ENCODE measurements around the gene EPHA2. TPM values are rescaled to one million over a fixed set of nuclear protein-coding genes. Genes with fewer than 3 reads are reported as not detected.
"Not testable (repeated sequence)": the region's sequence is repeated elsewhere in the genome, so short reads cannot be mapped to it uniquely, and the experiment has no call there.

EPHA2 gene
- total and polyA plus RNA-seq, 4 donors = 2.4 to 5.0 (median 4.0) TPM

GRCh38 chr1:16170283-16170673 lies 14.4 kb upstream of the EPHA2 start:
- no CpG with 5 or more reads among the region's 3 CpGs for WGBS (ENCODE audit: insufficient coverage)
- peaks cover 39% of the 10 kb centered on the region for H3K4me1 ChIP-seq (ENCODE audit: control insufficient read depth, insufficient read depth, low read length)
- no peak overlapping the region for H3K4me3 ChIP-seq (ENCODE audit: low read depth, low read length)
- H3K27ac ChIP-seq (ENCODE audit: low read depth, low read length) = no peak overlapping the region
- no peaks in the 10 kb centered on the region for H3K36me3 ChIP-seq (ENCODE audit: control insufficient read depth, insufficient read depth, low read length)
- DNase-seq (ENCODE audit: low read depth in 4 of 6, low spot score in 6 of 6) = no peak
- no peaks in the 10 kb centered on the region for H3K27me3 ChIP-seq (ENCODE audit: control insufficient read depth, insufficient read depth, low read length)
- H3K9me3 ChIP-seq (ENCODE audit: control insufficient read depth, insufficient read depth, low read length) = no peaks in the 10 kb centered on the region

DNA sequence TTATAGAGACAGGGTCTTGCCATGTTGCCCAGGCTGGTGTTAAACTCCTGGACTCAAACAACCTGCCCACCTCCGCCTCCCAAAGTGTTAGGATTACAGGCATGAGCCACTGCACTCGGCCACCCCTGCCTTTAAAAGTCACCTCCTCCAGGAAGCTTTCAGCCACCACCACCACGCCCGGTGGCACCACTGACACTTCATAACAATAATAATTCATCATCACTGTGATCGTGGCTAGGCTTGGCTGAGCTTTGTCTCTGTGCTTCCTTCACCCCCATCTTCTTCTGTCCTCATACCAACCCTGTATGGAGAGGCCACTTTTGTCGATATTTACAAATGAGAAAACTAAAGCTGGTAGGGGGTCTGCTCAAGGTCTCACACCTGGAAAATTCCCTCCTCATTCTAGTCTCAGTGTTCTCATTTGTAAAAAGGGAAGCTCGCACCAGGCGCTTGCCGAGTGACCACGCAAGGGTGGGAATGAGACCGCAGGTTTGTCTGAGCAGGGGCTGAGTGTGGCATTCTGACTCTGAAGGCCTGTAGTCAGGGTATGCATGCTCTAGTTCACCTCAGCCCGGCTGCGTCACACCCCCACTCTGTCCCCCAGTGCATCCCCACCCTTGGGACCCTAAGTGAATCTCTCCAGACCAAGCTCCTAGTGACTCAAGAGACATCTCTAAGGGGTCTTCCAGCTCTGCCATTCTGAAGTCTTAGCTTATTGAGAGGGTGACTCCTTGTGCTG lies 12.9 kb upstream of the EPHA2 start:
- peaks cover 24% of the 10 kb centered on the region for H3K4me1 ChIP-seq (ENCODE audit: control insufficient read depth, insufficient read depth, low read length)
- H3K9me3 ChIP-seq (ENCODE audit: control insufficient read depth, insufficient read depth, low read length) = no peaks in the 10 kb centered on the region
- H3K36me3 ChIP-seq (ENCODE audit: control insufficient read depth, insufficient read depth, low read length) = no peaks in the 10 kb centered on the region
- no peak overlapping the region for H3K4me3 ChIP-seq (ENCODE audit: low read depth, low read length)
- H3K27ac ChIP-seq (ENCODE audit: low read depth, low read length) = no peak overlapping the region
- 96% methylated on average over 4 of the region's 13 CpGs for WGBS (ENCODE audit: insufficient coverage)
- no peaks in the 10 kb centered on the region for H3K27me3 ChIP-seq (ENCODE audit: control insufficient read depth, insufficient read depth, low read length)
- no peak for DNase-seq (ENCODE audit: low read depth in 4 of 6, low spot score in 6 of 6)

GRCh38 chr1:16168144-16168495 lies 12.3 kb upstream of the EPHA2 start:
- not testable (repeated sequence) for H3K36me3 ChIP-seq (ENCODE audit: control insufficient read depth, insufficient read depth, low read length); H3K27me3 ChIP-seq (ENCODE audit: control insufficient read depth, insufficient read depth, low read length); DNase-seq (ENCODE audit: low read depth in 4 of 6, low spot score in 6 of 6); H3K9me3 ChIP-seq (ENCODE audit: control insufficient read depth, insufficient read depth, low read length); H3K27ac ChIP-seq (ENCODE audit: low read depth, low read length)
- Histone ChIP-seq H3K4me3 (ENCODE audit: low read depth, low read length) (peak overlapping the region; percentile 39), H3K4me1 (ENCODE audit: control insufficient read depth, insufficient read depth, low read length) (peaks cover 17% of the 10 kb centered on the region)
- WGBS (ENCODE audit: insufficient coverage) = 71% methylated on average over 6 of the region's 10 CpGs

GRCh38 chr1:16167331-16168143 lies 11.7 kb upstream of the EPHA2 start:
- H3K4me3 ChIP-seq (ENCODE audit: low read depth, low read length) = peak overlapping the region; percentile 39

GRCh38 chr1:16166117-16166516 lies 10.2 kb upstream of the EPHA2 start:
- Histone ChIP-seq H3K36me3 (ENCODE audit: control insufficient read depth, insufficient read depth, low read length) (no peaks in the 10 kb centered on the region), H3K4me1 (ENCODE audit: control insufficient read depth, insufficient read depth, low read length) (peaks cover 14% of the 10 kb centered on the region), H3K4me3 (ENCODE audit: low read depth, low read length) (no peak overlapping the region), H3K9me3 (ENCODE audit: control insufficient read depth, insufficient read depth, low read length) (no peaks in the 10 kb centered on the region), H3K27ac (ENCODE audit: low read depth, low read length) (no peak overlapping the region), H3K27me3 (ENCODE audit: control insufficient read depth, insufficient read depth, low read length) (peaks cover 3% of the 10 kb centered on the region)
- no peak for DNase-seq (ENCODE audit: low read depth in 4 of 6, low spot score in 6 of 6)
- 0% methylated on average over 1 of the region's 2 CpGs for WGBS (ENCODE audit: insufficient coverage)

More at GRCh38 chr1:16167331-16168143, 11.7 kb upstream of the EPHA2 start:
- WGBS (ENCODE audit: insufficient coverage) = under 1% methylated on average over 42 of the region's 60 CpGs
- no peak overlapping the region for H3K27ac ChIP-seq (ENCODE audit: low read depth, low read length)
- H3K36me3 ChIP-seq (ENCODE audit: control insufficient read depth, insufficient read depth, low read length) = no peaks in the 10 kb centered on the region
- H3K9me3 ChIP-seq (ENCODE audit: control insufficient read depth, insufficient read depth, low read length) = no peaks in the 10 kb centered on the region
- peak in 2 of 6 donors; percentile 86 for DNase-seq (ENCODE audit: low read depth in 4 of 6, low spot score in 6 of 6)
- peaks cover 14% of the 10 kb centered on the region for H3K4me1 ChIP-seq (ENCODE audit: control insufficient read depth, insufficient read depth, low read length)
- no peaks in the 10 kb centered on the region for H3K27me3 ChIP-seq (ENCODE audit: control insufficient read depth, insufficient read depth, low read length)

- H3K36me3 ChIP-seq (ENCODE audit: control insufficient read depth, insufficient read depth, low read length) = no peaks in the 10 kb centered on the region
- no peaks in the 10 kb centered on the region for H3K9me3 ChIP-seq (ENCODE audit: control insufficient read depth, insufficient read depth, low read length)
- H3K4me3 ChIP-seq (ENCODE audit: low read depth, low read length) = no peak overlapping the region
- WGBS (ENCODE audit: insufficient coverage) = 71% methylated on average over 5 of the region's 7 CpGs
- no peak for DNase-seq (ENCODE audit: low read depth in 4 of 6, low spot score in 6 of 6)
- H3K27me3 ChIP-seq (ENCODE audit: control insufficient read depth, insufficient read depth, low read length) = peaks cover 3% of the 10 kb centered on the region
- no peak overlapping the region for H3K27ac ChIP-seq (ENCODE audit: low read depth, low read length)
- peaks cover 14% of the 10 kb centered on the region for H3K4me1 ChIP-seq (ENCODE audit: control insufficient read depth, insufficient read depth, low read length)
These were observed 9.7 kb upstream of the EPHA2 start for GRCh38 chr1:16165548-16165947.

GRCh38 chr1:16165073-16165364 lies 9.2 kb upstream of the EPHA2 start:
- Histone ChIP-seq H3K4me3 (ENCODE audit: low read depth, low read length) (no peak overlapping the region), H3K9me3 (ENCODE audit: control insufficient read depth, insufficient read depth, low read length) (no peaks in the 10 kb centered on the region), H3K4me1 (ENCODE audit: control insufficient read depth, insufficient read depth, low read length) (peaks cover 14% of the 10 kb centered on the region), H3K36me3 (ENCODE audit: control insufficient read depth, insufficient read depth, low read length) (no peaks in the 10 kb centered on the region), H3K27ac (ENCODE audit: low read depth, low read length) (no peak overlapping the region), H3K27me3 (ENCODE audit: control insufficient read depth, insufficient read depth, low read length) (peaks cover 3% of the 10 kb centered on the region)
- whole genome bisulfite sequencing (ENCODE audit: insufficient coverage) = 61% methylated on average over 3 of the region's 5 CpGs
- no peak for DNase-seq (ENCODE audit: low read depth in 4 of 6, low spot score in 6 of 6)

DNA sequence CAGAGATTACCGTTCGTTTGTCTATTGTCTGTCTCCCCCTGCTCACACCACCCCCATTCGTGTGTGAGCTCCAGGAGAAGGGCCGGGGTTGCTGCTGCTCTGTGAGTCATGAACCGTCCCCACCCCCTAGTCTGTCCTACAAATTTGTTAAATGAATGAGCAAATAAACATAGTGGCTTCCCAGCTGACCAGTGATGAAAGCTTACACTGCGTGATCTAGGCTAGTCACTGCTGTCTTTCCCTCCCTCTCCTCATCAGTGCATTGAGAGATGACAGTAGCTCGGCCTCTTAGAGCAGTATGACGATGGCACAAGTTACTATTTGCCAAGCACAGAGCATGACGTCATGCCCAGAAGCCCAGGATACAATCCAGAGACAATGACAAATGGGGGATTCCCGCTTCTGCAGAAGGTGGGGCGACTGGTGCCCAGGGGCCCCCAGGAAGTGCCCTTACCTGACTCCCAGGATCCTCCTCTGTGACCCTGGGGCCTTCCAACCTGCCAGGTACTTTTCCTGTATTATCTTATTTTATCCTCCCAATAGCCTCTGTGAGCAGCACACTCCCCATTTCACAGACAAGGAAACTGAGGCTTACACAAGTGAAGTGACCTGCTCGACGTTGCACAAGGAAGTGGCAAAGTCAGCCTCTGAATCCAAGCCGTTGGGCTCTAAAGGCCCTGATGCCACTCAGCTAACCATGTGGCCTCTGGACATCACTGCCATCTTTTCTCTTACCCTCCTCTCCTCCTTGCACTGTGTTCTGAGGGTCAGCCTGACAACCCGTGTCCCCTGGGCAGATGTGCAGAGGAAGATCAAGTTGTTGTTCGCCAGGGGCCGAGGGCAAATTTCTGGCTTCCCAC lies 8.6 kb upstream of the EPHA2 start:
- H3K36me3 ChIP-seq (ENCODE audit: control insufficient read depth, insufficient read depth, low read length) = no peaks in the 10 kb centered on the region
- no peak overlapping the region for H3K27ac ChIP-seq (ENCODE audit: low read depth, low read length)
- H3K4me3 ChIP-seq (ENCODE audit: low read depth, low read length) = no peak overlapping the region
- DNase-seq (ENCODE audit: low read depth in 4 of 6, low spot score in 6 of 6) = no peak
- H3K27me3 ChIP-seq (ENCODE audit: control insufficient read depth, insufficient read depth, low read length) = peaks cover 3% of the 10 kb centered on the region
- H3K9me3 ChIP-seq (ENCODE audit: control insufficient read depth, insufficient read depth, low read length) = no peaks in the 10 kb centered on the region
- 56% methylated on average over 13 of the region's 17 CpGs for WGBS (ENCODE audit: insufficient coverage)
- peaks cover 14% of the 10 kb centered on the region for H3K4me1 ChIP-seq (ENCODE audit: control insufficient read depth, insufficient read depth, low read length)

GRCh38 chr1:16163608-16164212 lies 7.8 kb upstream of the EPHA2 start:
- H3K4me1 ChIP-seq (ENCODE audit: control insufficient read depth, insufficient read depth, low read length) = peaks cover 14% of the 10 kb centered on the region
- not testable (repeated sequence) for H3K4me3 ChIP-seq (ENCODE audit: low read depth, low read length); H3K27me3 ChIP-seq (ENCODE audit: control insufficient read depth, insufficient read depth, low read length); H3K36me3 ChIP-seq (ENCODE audit: control insufficient read depth, insufficient read depth, low read length); H3K27ac ChIP-seq (ENCODE audit: low read depth, low read length); H3K9me3 ChIP-seq (ENCODE audit: control insufficient read depth, insufficient read depth, low read length); DNase-seq (ENCODE audit: low read depth in 4 of 6, low spot score in 6 of 6)
- WGBS (ENCODE audit: insufficient coverage) = 94% methylated on average over 7 of the region's 12 CpGs

Data from spinal cord (tissue), 10 donors.